ENCODE results near the gene TPST2.

Gene TPST2

DNA sequence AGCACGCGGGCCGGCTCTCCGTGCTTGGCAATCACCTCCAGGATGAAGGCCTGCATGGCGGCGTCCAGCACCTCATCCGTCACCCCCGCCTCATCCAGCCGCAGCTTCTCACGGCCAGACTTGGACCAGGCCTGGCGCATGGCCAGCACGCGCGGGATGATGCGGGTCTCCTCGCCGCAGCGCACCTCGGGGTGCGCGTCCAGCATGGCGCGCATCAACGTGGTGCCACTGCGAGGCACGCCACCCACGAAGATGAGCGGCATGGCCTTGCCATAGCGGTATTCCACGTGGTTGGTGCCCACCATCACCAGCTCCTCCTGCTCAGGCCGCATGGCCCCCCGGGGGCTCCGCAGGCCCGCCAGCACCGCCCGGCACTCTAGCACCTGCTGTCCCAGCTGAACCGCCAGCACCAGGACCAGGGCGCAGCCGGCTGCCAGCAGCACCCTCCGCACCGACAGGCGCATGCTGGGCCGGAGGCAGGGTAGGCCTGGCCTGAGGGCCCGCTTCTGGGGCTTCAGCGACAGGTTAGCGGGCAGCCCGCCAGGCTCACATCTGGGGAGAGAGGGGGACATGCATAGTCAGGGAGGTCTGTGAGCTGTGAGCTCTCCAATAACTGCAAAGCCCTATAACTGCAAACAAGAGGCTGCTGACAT, 48.6 kb downstream of the TPST2 start:
- TF ChIP-seq, protein P1, sequence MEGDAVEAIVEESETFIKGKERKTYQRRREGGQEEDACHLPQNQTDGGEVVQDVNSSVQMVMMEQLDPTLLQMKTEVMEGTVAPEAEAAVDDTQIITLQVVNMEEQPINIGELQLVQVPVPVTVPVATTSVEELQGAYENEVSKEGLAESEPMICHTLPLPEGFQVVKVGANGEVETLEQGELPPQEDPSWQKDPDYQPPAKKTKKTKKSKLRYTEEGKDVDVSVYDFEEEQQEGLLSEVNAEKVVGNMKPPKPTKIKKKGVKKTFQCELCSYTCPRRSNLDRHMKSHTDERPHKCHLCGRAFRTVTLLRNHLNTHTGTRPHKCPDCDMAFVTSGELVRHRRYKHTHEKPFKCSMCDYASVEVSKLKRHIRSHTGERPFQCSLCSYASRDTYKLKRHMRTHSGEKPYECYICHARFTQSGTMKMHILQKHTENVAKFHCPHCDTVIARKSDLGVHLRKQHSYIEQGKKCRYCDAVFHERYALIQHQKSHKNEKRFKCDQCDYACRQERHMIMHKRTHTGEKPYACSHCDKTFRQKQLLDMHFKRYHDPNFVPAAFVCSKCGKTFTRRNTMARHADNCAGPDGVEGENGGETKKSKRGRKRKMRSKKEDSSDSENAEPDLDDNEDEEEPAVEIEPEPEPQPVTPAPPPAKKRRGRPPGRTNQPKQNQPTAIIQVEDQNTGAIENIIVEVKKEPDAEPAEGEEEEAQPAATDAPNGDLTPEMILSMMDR (IDR thresholded peaks at IDR 0.05; ENCODE audit: poor library complexity, severe bottlenecking) = no peak
- DNase-seq (ENCODE audit: low spot score) = no peak
- no peaks in the 10 kb centered on the region for H3K27me3 ChIP-seq (ENCODE audit: insufficient read depth, poor library complexity, severe bottlenecking)
- no peak overlapping the region for H3K4me3 ChIP-seq (ENCODE audit: severe bottlenecking)
- peaks cover 3% of the 10 kb centered on the region for H3K36me3 ChIP-seq (ENCODE audit: low read depth)
- no peak overlapping the region for H3K27ac ChIP-seq (ENCODE audit: poor library complexity, severe bottlenecking)
- no peak for ATAC-seq (ENCODE audit: low read depth)
- H3K4me1 ChIP-seq (ENCODE audit: insufficient read depth, poor library complexity, severe bottlenecking) = no peaks in the 10 kb centered on the region
- no peaks in the 10 kb centered on the region for H3K9me3 ChIP-seq (ENCODE audit: severe bottlenecking)

DNA sequence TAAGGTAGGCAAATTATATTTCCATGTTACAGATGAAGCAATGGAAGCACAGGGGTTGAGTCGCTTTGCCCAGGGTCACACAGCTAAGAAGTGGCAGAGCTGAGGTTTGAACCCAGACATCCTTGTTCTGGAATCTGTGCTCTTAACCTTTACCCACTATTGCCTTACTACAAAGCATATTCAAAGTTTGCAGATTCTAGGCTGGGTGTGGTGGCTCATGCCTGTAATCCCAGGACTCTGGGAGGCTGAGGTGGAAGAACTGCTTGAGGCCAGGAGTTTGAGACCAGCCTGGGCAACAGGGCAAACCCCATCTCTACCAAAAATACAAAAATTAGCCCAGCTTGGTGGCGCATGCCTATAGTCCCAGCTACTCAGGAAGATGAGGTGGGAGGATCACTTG, 49.8 kb downstream of the TPST2 start:
- H3K4me3 ChIP-seq (ENCODE audit: severe bottlenecking) = no peak overlapping the region
- H3K36me3 ChIP-seq (ENCODE audit: low read depth) = peaks cover 3% of the 10 kb centered on the region
- H3K4me1 ChIP-seq (ENCODE audit: insufficient read depth, poor library complexity, severe bottlenecking) = no peaks in the 10 kb centered on the region
- TF ChIP-seq, protein P1 (IDR thresholded peaks at IDR 0.05; ENCODE audit: poor library complexity, severe bottlenecking) = no peak
- ATAC-seq (ENCODE audit: low read depth) (no peak), DNase-seq (ENCODE audit: low spot score) (no peak)
- H3K9me3 ChIP-seq (ENCODE audit: severe bottlenecking) = no peaks in the 10 kb centered on the region
- no peaks in the 10 kb centered on the region for H3K27me3 ChIP-seq (ENCODE audit: insufficient read depth, poor library complexity, severe bottlenecking)
- no peak overlapping the region for H3K27ac ChIP-seq (ENCODE audit: poor library complexity, severe bottlenecking)

DNA sequence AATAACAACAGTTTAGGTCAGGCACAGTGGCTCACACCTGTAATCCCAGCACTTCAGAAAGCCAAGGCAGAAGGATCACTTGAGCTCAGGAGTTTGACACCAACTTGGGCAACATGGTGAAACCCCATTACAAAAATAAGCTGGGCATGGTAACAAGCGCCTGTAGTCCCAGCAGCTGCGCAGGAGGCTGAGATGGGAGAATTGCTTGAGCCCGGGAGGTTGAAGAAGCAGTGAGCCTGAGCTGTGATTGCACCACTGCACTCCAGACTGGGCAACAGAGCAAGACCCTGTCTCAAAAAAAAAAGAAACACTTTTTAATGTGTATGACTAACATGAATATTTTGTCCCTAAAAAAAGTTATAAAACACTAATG, 53.2 kb downstream of the TPST2 start:
- Histone ChIP-seq H3K27ac (ENCODE audit: poor library complexity, severe bottlenecking) (no peak overlapping the region), H3K36me3 (ENCODE audit: low read depth) (peaks cover 14% of the 10 kb centered on the region)

DNA sequence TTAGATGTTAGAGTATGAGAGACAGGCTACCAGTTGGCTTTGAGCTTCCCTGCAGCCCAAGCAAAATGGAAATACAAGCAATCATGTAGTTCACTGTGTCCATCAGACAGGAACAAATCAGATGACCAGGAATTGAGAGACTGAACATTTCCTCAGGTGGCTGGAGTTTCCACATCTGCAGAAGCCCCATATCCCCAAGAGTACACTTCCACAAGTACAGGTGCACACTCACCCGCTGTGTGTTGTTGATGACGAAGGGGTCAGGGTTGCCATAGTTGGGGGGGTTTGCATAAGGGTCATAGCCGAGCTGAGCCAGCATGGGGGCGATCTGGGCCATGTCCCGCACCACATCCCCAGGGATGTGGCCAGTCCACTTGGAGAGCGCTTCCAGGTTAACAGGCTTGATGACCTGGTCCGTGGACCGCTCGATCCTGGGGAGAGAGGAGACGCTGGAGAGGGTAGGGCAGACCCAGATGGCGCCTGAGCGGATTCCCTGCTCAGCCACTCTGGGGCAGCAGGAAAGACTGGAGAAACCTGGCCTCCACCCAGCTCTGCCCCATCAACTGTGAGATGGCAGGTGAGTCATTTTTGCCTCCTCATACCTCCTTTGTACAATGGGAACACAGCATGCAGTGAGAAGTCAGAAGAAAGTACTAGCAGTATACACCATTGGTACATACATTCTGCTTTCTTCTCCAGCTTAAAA, 53.7 kb downstream of the TPST2 start:
- TF ChIP-seq, protein P1 (IDR thresholded peaks at IDR 0.05; ENCODE audit: poor library complexity, severe bottlenecking) = no peak
- Histone ChIP-seq H3K9me3 (ENCODE audit: severe bottlenecking) (no peaks in the 10 kb centered on the region), H3K27ac (ENCODE audit: poor library complexity, severe bottlenecking) (no peak overlapping the region), H3K4me3 (ENCODE audit: severe bottlenecking) (no peak overlapping the region), H3K36me3 (ENCODE audit: low read depth) (peaks cover 20% of the 10 kb centered on the region), H3K27me3 (ENCODE audit: insufficient read depth, poor library complexity, severe bottlenecking) (no peaks in the 10 kb centered on the region), H3K4me1 (ENCODE audit: insufficient read depth, poor library complexity, severe bottlenecking) (peaks cover 6% of the 10 kb centered on the region)
- DNase-seq (ENCODE audit: low spot score) = no peak
- no peak for ATAC-seq (ENCODE audit: low read depth)

More for the DNA sequence above, 53.2 kb downstream of the TPST2 start:
- Histone ChIP-seq H3K27me3 (ENCODE audit: insufficient read depth, poor library complexity, severe bottlenecking) (no peaks in the 10 kb centered on the region), H3K4me1 (ENCODE audit: insufficient read depth, poor library complexity, severe bottlenecking) (peaks cover 6% of the 10 kb centered on the region), H3K9me3 (ENCODE audit: severe bottlenecking) (no peaks in the 10 kb centered on the region), H3K4me3 (ENCODE audit: severe bottlenecking) (no peak overlapping the region)
- TF ChIP-seq, protein P1 (IDR thresholded peaks at IDR 0.05; ENCODE audit: poor library complexity, severe bottlenecking) = no peak
- ATAC-seq (ENCODE audit: low read depth) (no peak), DNase-seq (ENCODE audit: low spot score) (no peak)

DNA sequence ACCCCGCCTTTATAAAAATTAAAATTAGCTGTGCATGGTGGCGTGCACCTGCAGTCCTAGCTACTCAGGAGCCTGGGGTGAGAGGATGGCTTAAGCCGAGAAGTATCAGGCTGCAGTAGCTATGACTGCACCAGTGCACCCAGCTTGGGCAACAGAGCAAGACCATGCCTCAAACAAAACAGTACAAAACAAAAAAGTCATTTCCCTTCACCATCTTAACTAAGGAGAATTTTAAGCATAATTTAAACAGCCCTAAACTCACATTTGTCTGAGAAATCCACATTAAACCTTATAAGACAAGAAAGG, 54.4 kb downstream of the TPST2 start:
- ATAC-seq (ENCODE audit: low read depth) = no peak
- Histone ChIP-seq H3K4me1 (ENCODE audit: insufficient read depth, poor library complexity, severe bottlenecking) (peaks cover 6% of the 10 kb centered on the region), H3K27me3 (ENCODE audit: insufficient read depth, poor library complexity, severe bottlenecking) (no peaks in the 10 kb centered on the region), H3K36me3 (ENCODE audit: low read depth) (peaks cover 25% of the 10 kb centered on the region), H3K4me3 (ENCODE audit: severe bottlenecking) (no peak overlapping the region), H3K9me3 (ENCODE audit: severe bottlenecking) (no peaks in the 10 kb centered on the region), H3K27ac (ENCODE audit: poor library complexity, severe bottlenecking) (no peak overlapping the region)
- TF ChIP-seq, protein P1 (IDR thresholded peaks at IDR 0.05; ENCODE audit: poor library complexity, severe bottlenecking) = no peak
- DNase-seq (ENCODE audit: low spot score) = no peak
